H1 (cell line): ENCODE data around the gene CXXC4. TPM values are rescaled to one million over a fixed set of nuclear protein-coding genes. Genes with fewer than 3 reads are reported as not detected.

Experiments
- ATF3 ChIP-seq: IDR thresholded peaks from 2 replicates; pipeline ENCODE4 v1.6.1; 2011; ENCODE audit warnings: low read depth, mild to moderate bottlenecking, low read length; ENCODE audit not compliant: insufficient read depth
- HDAC2 ChIP-seq, 2 experiments: fragments of 300-600 bp in 1 of 2; sonication (generic) in 1 of 2; IDR thresholded peaks; 2 replicates each; pipeline ENCODE4 v1.6.1; 2011 to 2012; ENCODE audit warnings: low read depth in 2 of 2, low read length in 2 of 2, mild to moderate bottlenecking in 2 of 2, moderate library complexity in 2 of 2, borderline replicate concordance in 1 of 2, inconsistent platforms in 1 of 2
- RBBP5 ChIP-seq: IDR thresholded peaks from 2 replicates; pipeline ENCODE4 v1.7.1; 2012; ENCODE audit warnings: low read depth, mild to moderate bottlenecking, inconsistent platforms, low read length, moderate library complexity, borderline replicate concordance
- SP2 ChIP-seq: IDR thresholded peaks from 2 replicates; pipeline ENCODE4 v1.6.1; 2012; ENCODE audit warnings: mild to moderate bottlenecking, low read length, inconsistent platforms
- SP4 ChIP-seq: IDR thresholded peaks from 2 replicates; pipeline ENCODE4 v1.6.1; 2012; ENCODE audit warnings: low read length, inconsistent platforms
- polyA plus RNA-seq, 7 experiments: library from polyadenylated mRNA; depleted of rRNA in 3 of 7; stranded (reverse) in 5 of 7; unstranded in 2 of 7; fragments of >200 nt in 5 of 7; fragments of 200-250 nt in 2 of 7; gene quantifications; 1 replicate in 5 of 7; 2 replicates in 1 of 7; 4 replicates in 1 of 7; pipeline versions ENCODE4 v1.2.1 to v1.2.3, GENCODE V29; 2011 to 2013; ENCODE audit warnings: missing spikeins in 2 of 7, mixed read lengths in 2 of 7
- total RNA-seq: library from RNA; stranded (reverse); fragmentation: NEBNext Ultra II Directional; extraction: Animal tissue kit (Norgen Biotek cat#: 25700); gene quantifications from 2 replicates; pipeline ENCODE4 v1.2.1, GENCODE V29; 2021
- TF ChIP-seq, protein P1 (sequence below): fragments of 300-600 bp; sonication (generic); IDR thresholded peaks from 2 replicates; pipeline ENCODE4 v1.7.1; 2012; ENCODE audit warnings: low read length, moderate library complexity, mild to moderate bottlenecking, inconsistent platforms; ENCODE audit not compliant: insufficient replicate concordance

CXXC4 gene
- total and polyA plus RNA-seq, 2 of the 8 experiments (the other 6 are each of a cell fraction or from before 2014, with no cell fraction given) = 1.3 to 1.8 TPM

GRCh38 chr4:104492183-104492771 is 2.4 kb downstream of the CXXC4 start (continued):
- TF ChIP-seq, protein P1, sequence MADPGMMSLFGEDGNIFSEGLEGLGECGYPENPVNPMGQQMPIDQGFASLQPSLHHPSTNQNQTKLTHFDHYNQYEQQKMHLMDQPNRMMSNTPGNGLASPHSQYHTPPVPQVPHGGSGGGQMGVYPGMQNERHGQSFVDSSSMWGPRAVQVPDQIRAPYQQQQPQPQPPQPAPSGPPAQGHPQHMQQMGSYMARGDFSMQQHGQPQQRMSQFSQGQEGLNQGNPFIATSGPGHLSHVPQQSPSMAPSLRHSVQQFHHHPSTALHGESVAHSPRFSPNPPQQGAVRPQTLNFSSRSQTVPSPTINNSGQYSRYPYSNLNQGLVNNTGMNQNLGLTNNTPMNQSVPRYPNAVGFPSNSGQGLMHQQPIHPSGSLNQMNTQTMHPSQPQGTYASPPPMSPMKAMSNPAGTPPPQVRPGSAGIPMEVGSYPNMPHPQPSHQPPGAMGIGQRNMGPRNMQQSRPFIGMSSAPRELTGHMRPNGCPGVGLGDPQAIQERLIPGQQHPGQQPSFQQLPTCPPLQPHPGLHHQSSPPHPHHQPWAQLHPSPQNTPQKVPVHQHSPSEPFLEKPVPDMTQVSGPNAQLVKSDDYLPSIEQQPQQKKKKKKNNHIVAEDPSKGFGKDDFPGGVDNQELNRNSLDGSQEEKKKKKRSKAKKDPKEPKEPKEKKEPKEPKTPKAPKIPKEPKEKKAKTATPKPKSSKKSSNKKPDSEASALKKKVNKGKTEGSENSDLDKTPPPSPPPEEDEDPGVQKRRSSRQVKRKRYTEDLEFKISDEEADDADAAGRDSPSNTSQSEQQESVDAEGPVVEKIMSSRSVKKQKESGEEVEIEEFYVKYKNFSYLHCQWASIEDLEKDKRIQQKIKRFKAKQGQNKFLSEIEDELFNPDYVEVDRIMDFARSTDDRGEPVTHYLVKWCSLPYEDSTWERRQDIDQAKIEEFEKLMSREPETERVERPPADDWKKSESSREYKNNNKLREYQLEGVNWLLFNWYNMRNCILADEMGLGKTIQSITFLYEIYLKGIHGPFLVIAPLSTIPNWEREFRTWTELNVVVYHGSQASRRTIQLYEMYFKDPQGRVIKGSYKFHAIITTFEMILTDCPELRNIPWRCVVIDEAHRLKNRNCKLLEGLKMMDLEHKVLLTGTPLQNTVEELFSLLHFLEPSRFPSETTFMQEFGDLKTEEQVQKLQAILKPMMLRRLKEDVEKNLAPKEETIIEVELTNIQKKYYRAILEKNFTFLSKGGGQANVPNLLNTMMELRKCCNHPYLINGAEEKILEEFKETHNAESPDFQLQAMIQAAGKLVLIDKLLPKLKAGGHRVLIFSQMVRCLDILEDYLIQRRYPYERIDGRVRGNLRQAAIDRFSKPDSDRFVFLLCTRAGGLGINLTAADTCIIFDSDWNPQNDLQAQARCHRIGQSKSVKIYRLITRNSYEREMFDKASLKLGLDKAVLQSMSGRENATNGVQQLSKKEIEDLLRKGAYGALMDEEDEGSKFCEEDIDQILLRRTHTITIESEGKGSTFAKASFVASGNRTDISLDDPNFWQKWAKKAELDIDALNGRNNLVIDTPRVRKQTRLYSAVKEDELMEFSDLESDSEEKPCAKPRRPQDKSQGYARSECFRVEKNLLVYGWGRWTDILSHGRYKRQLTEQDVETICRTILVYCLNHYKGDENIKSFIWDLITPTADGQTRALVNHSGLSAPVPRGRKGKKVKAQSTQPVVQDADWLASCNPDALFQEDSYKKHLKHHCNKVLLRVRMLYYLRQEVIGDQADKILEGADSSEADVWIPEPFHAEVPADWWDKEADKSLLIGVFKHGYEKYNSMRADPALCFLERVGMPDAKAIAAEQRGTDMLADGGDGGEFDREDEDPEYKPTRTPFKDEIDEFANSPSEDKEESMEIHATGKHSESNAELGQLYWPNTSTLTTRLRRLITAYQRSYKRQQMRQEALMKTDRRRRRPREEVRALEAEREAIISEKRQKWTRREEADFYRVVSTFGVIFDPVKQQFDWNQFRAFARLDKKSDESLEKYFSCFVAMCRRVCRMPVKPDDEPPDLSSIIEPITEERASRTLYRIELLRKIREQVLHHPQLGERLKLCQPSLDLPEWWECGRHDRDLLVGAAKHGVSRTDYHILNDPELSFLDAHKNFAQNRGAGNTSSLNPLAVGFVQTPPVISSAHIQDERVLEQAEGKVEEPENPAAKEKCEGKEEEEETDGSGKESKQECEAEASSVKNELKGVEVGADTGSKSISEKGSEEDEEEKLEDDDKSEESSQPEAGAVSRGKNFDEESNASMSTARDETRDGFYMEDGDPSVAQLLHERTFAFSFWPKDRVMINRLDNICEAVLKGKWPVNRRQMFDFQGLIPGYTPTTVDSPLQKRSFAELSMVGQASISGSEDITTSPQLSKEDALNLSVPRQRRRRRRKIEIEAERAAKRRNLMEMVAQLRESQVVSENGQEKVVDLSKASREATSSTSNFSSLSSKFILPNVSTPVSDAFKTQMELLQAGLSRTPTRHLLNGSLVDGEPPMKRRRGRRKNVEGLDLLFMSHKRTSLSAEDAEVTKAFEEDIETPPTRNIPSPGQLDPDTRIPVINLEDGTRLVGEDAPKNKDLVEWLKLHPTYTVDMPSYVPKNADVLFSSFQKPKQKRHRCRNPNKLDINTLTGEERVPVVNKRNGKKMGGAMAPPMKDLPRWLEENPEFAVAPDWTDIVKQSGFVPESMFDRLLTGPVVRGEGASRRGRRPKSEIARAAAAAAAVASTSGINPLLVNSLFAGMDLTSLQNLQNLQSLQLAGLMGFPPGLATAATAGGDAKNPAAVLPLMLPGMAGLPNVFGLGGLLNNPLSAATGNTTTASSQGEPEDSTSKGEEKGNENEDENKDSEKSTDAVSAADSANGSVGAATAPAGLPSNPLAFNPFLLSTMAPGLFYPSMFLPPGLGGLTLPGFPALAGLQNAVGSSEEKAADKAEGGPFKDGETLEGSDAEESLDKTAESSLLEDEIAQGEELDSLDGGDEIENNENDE = no peak
- TF ChIP-seq SP2 (no peak), RBBP5 (no peak), ATF3 (no peak), HDAC2 (IDR thresholded peaks at IDR 0.05; ENCODE audit: borderline replicate concordance in 1 of 2, low read depth in 2 of 2, low read length in 2 of 2) (0 out of 4 replicates have a peak, but pooled peaks of 1 of the 2 experiments have one; percentile 16), SP4 (no peak)
